ENCODE measurements around the gene RADX.

Gene RADX

GRCh38 chrX:106692425-106693065 is 80.8 kb downstream of the RADX start:
- no peak for DNase-seq

GRCh38 chrX:106696502-106696901 is 84.7 kb downstream of the RADX start:
- no peak for DNase-seq

- DNase-seq = no peak
Measured at GRCh38 chrX:106698693-106699092, 86.9 kb downstream of the RADX start.

GRCh38 chrX:106702636-106703035 is 90.9 kb downstream of the RADX start:
- DNase-seq = no peak

GRCh38 chrX:106706466-106706865 is 94.7 kb downstream of the RADX start:
- no peak for DNase-seq

- no peak for DNase-seq
Measured at GRCh38 chrX:106707771-106708454, 96.1 kb downstream of the RADX start.

GRCh38 chrX:106710771-106711170 is 99.0 kb downstream of the RADX start:
- no peak for DNase-seq

- DNase-seq = no peak
Measured at GRCh38 chrX:106711375-106711774, 99.6 kb downstream of the RADX start.

- DNase-seq = no peak
Measured at GRCh38 chrX:106716004-106716403, 104.2 kb downstream of the RADX start.

- no peak for DNase-seq
Measured at GRCh38 chrX:106716463-106716862, 104.7 kb downstream of the RADX start.

GRCh38 chrX:106718709-106719108 is 106.9 kb downstream of the RADX start:
- DNase-seq = no peak

GRCh38 chrX:106725931-106726330 is 114.2 kb downstream of the RADX start:
- peak; percentile 2 for DNase-seq

- DNase-seq = peak; percentile 55
Measured at GRCh38 chrX:106726485-106727437, 115.0 kb downstream of the RADX start, which contains the start of gene RNF128. Gene RNF128, plus strand, starts transcription at chrX:106726701. Its CDS starts 213 bp downstream, at chrX:106726914.

- DNase-seq = no peak
Measured at GRCh38 chrX:106728337-106728736, 116.6 kb downstream of the RADX start.

Measured in right kidney (tissue), 1 donor.